SU-DHL-6 (cell line): ENCODE data around the gene OSBPL2.

Experiments
- H2AFZ ChIP-seq: fragments of 200-600 bp; sonication (generic); 2 replicates; pipeline ENCODE4 v1.6.1; 2014; ENCODE audit warnings: low read depth, mild to moderate bottlenecking, moderate library complexity, mixed read lengths, antibody characterized with exemption, low read length; ENCODE audit not compliant: severe bottlenecking
- H3F3A ChIP-seq: fragments of 200-600 bp; shearing (Covaris generic); 2 replicates; pipeline ENCODE4 v1.6.0; 2016; ENCODE audit warnings: antibody characterized with exemption, mild to moderate bottlenecking; ENCODE audit not compliant: insufficient read depth
- H3K27ac ChIP-seq: fragments of 200-600 bp; sonication (generic); 2 replicates; pipeline ENCODE4 v1.5.1; 2016; ENCODE audit warnings: low read depth, mild to moderate bottlenecking, low read length, moderate library complexity, mixed read lengths
- H3K27me3 ChIP-seq: fragments of 200-600 bp; sonication (generic), shearing (Covaris generic); 2 replicates; pipeline ENCODE4 v1.6.0; 2014; ENCODE audit warnings: mild to moderate bottlenecking, low read length
- H3K36me3 ChIP-seq: fragments of 200-600 bp; sonication (generic); 2 replicates; pipeline ENCODE4 v1.6.1; 2014; ENCODE audit warnings: mild to moderate bottlenecking, low read length, mixed read lengths
- H3K4me2 ChIP-seq: fragments of 300-600, 200-600 bp; shearing (Covaris generic), sonication (generic); 2 replicates; pipeline ENCODE4 v1.6.0; 2014; ENCODE audit warnings: low read length, low read depth, mild to moderate bottlenecking; ENCODE audit not compliant: poor library complexity, severe bottlenecking
- H3K4me3 ChIP-seq: fragments of 200-600 bp; sonication (generic); 2 replicates; pipeline ENCODE4 v1.5.1; 2014; ENCODE audit warnings: antibody characterized with exemption, low read length, mild to moderate bottlenecking, mixed read lengths; ENCODE audit not compliant: insufficient read depth, poor library complexity, severe bottlenecking
- H3K79me2 ChIP-seq: fragments of 200-600 bp; sonication (generic); 2 replicates; pipeline ENCODE4 v1.6.1; 2014; ENCODE audit warnings: mild to moderate bottlenecking, low read length, moderate library complexity; ENCODE audit not compliant: insufficient read depth
- H3K9ac ChIP-seq: fragments of 200-600 bp; sonication (generic); 2 replicates; pipeline ENCODE4 v1.7.0; 2014; ENCODE audit warnings: mild to moderate bottlenecking, low read length
- H3K9me2 ChIP-seq: fragments of 200-600 bp; sonication (generic); replicated peaks from 2 replicates; pipeline ENCODE4 v1.6.1; 2014; ENCODE audit warnings: low read length; ENCODE audit not compliant: insufficient read depth
- H3K9me3 ChIP-seq: fragments of 200-600 bp; sonication (generic); 2 replicates; pipeline ENCODE4 v1.6.1; 2014; ENCODE audit warnings: low read length, mixed read lengths; ENCODE audit not compliant: insufficient read depth
- H4K20me1 ChIP-seq: fragments of 200-600 bp; sonication (generic); 2 replicates; pipeline ENCODE4 v1.6.1; 2014; ENCODE audit warnings: low read depth, mild to moderate bottlenecking, antibody characterized with exemption, low read length, moderate library complexity, mixed read lengths
- CTCF ChIP-seq: fragments of 200-600 bp; sonication (generic); IDR thresholded peaks from one replicate; pipeline ENCODE4 v1.5.1; 2017; ENCODE audit warnings: antibody characterized with exemption, mild to moderate bottlenecking, low read length, moderate library complexity; ENCODE audit not compliant: insufficient read depth, poor library complexity, severe bottlenecking
- EZH2phosphoT487 ChIP-seq: fragments of 200-600 bp; sonication (generic), shearing (Covaris generic); conservative IDR thresholded peaks from 2 replicates; pipeline ENCODE4 v1.6.1; 2018; ENCODE audit warnings: mild to moderate bottlenecking, antibody characterized with exemption, low read length, moderate library complexity, mixed read lengths

OSBPL2 gene

GRCh38 chr20:62263396-62263795 lies 25.1 kb downstream of the OSBPL2 start:
- no peak overlapping the region for H3K4me3 ChIP-seq

GRCh38 chr20:62265365-62265764 lies 27.0 kb downstream of the OSBPL2 start:
- Histone ChIP-seq H3K4me3 (no peak overlapping the region), H2AFZ (no peak overlapping the region), H3K36me3 (0 out of 2 replicates have a peak, but pooled peaks cover 3% of the 10 kb centered on the region), H3K27ac (no peak overlapping the region), H4K20me1 (no peaks in the 10 kb centered on the region), H3K9ac (no peak overlapping the region), H3K79me2 (no peaks in the 10 kb centered on the region), H3K9me2 (no peaks in the 10 kb centered on the region), H3F3A (no peaks in the 10 kb centered on the region), H3K27me3 (no peaks in the 10 kb centered on the region), H3K9me3 (no peaks in the 10 kb centered on the region), H3K4me2 (no peak overlapping the region)
- TF ChIP-seq CTCF (no peak), EZH2phosphoT487 (no peak)

More at GRCh38 chr20:62263396-62263795, 25.1 kb downstream of the OSBPL2 start:
- H4K20me1 ChIP-seq: no peaks in the 10 kb centered on the region
- no peak overlapping the region for H3K9ac ChIP-seq
- 0 out of 2 replicates have a peak, but pooled peaks cover 3% of the 10 kb centered on the region for H3K36me3 ChIP-seq
- no peak overlapping the region for H3K4me2 ChIP-seq
- no peaks in the 10 kb centered on the region for H3K9me2 ChIP-seq
- no peaks in the 10 kb centered on the region for H3K27me3 ChIP-seq
- H3K27ac ChIP-seq: no peak overlapping the region
- H3F3A ChIP-seq: no peaks in the 10 kb centered on the region
- no peak for TF ChIP-seq CTCF
- no peak for TF ChIP-seq EZH2phosphoT487
- H3K79me2 ChIP-seq: no peaks in the 10 kb centered on the region
- H3K9me3 ChIP-seq: no peaks in the 10 kb centered on the region
- no peak overlapping the region for H2AFZ ChIP-seq

GRCh38 chr20:62266340-62266739 lies 28.0 kb downstream of the OSBPL2 start:
- no peak overlapping the region for H3K27ac ChIP-seq
- H3K9me2 ChIP-seq: no peaks in the 10 kb centered on the region
- H3K27me3 ChIP-seq: no peaks in the 10 kb centered on the region
- H2AFZ ChIP-seq: no peak overlapping the region
- H3K36me3 ChIP-seq: 0 out of 2 replicates have a peak, but pooled peaks cover 3% of the 10 kb centered on the region
- TF ChIP-seq CTCF (no peak), EZH2phosphoT487 (no peak)
- no peaks in the 10 kb centered on the region for H3F3A ChIP-seq
- H3K4me3 ChIP-seq: no peak overlapping the region
- H3K4me2 ChIP-seq: no peak overlapping the region
- no peaks in the 10 kb centered on the region for H3K9me3 ChIP-seq
- no peaks in the 10 kb centered on the region for H3K79me2 ChIP-seq
- no peak overlapping the region for H3K9ac ChIP-seq
- H4K20me1 ChIP-seq: no peaks in the 10 kb centered on the region
